DMS114 treated with DMSO at 0.1 percent for 48 hours (cell line): ENCODE results near the gene KCNC4.

Source experiments
- DNase-seq: peaks from one replicate; lab custom pipeline; 2025; ENCODE audit not compliant: unreplicated experiment; lab: John Stamatoyannopoulos, UW

KCNC4 gene

GRCh38 chr1:110188035-110188618 lies 22.0 kb upstream of the KCNC4 start:
- no peak for DNase-seq

- DNase-seq = no peak
These were observed 20.9 kb upstream of the KCNC4 start for GRCh38 chr1:110189181-110189580.

GRCh38 chr1:110190282-110190929 lies 19.7 kb upstream of the KCNC4 start:
- DNase-seq = no peak

- DNase-seq = no peak
These were observed 17.6 kb upstream of the KCNC4 start for GRCh38 chr1:110192541-110192940.

- DNase-seq = no peak
These were observed 14.9 kb upstream of the KCNC4 start for GRCh38 chr1:110195196-110195595.

- DNase-seq = peak; percentile 65
These were observed 13.0 kb upstream of the KCNC4 start for GRCh38 chr1:110196917-110197765.

GRCh38 chr1:110197905-110198629 lies 12.0 kb upstream of the KCNC4 start:
- DNase-seq = no peak

- DNase-seq = no peak
These were observed 11.4 kb upstream of the KCNC4 start for GRCh38 chr1:110198746-110199145.

- no peak for DNase-seq
These were observed 9.9 kb upstream of the KCNC4 start for GRCh38 chr1:110200190-110200589.

GRCh38 chr1:110200666-110201065 lies 9.4 kb upstream of the KCNC4 start:
- no peak for DNase-seq

GRCh38 chr1:110201157-110201825 lies 8.8 kb upstream of the KCNC4 start:
- no peak for DNase-seq

- peak; percentile 54 for DNase-seq
These were observed 7.0 kb upstream of the KCNC4 start for GRCh38 chr1:110203021-110203661.

- DNase-seq = no peak
These were observed 5.0 kb upstream of the KCNC4 start for GRCh38 chr1:110205156-110205555.

GRCh38 chr1:110205591-110206155 lies 4.4 kb upstream of the KCNC4 start:
- DNase-seq = no peak

GRCh38 chr1:110206261-110206920 lies 3.7 kb upstream of the KCNC4 start:
- DNase-seq = no peak

- DNase-seq = peak; percentile 38
These were observed 2.3 kb upstream of the KCNC4 start for GRCh38 chr1:110207831-110208230.

- no peak for DNase-seq
These were observed 1.0 kb upstream of the KCNC4 start for GRCh38 chr1:110208916-110209645.

- DNase-seq = peak; percentile 11
These were observed 736 bp downstream of the KCNC4 start for GRCh38 chr1:110210604-110211495.
